Nephron (organoid): Measurements from ENCODE around the gene PFDN1.

Experiments
- H3K27ac Mint-ChIP-seq, 3 experiments: 2 replicates each; pipeline ENCODE4 v1.8.0; 2020; ENCODE audit warnings: mixed read lengths in 3 of 3, mild to moderate bottlenecking in 2 of 3, moderate library complexity in 1 of 3
- H3K27me3 Mint-ChIP-seq: 2 replicates; pipeline ENCODE4 v1.8.0; 2021; ENCODE audit warnings: low read depth, mild to moderate bottlenecking, moderate library complexity, mixed read lengths
- H3K36me3 Mint-ChIP-seq: 2 replicates; pipeline ENCODE4 v1.8.0; 2020; ENCODE audit warnings: low read depth, mixed read lengths
- H3K4me1 Mint-ChIP-seq: 2 replicates; pipeline ENCODE4 v1.8.0; 2020; ENCODE audit warnings: mixed read lengths
- H3K4me3 Mint-ChIP-seq, 3 experiments: 2 replicates each; pipeline ENCODE4 v1.8.0; 2020; ENCODE audit warnings: mild to moderate bottlenecking in 3 of 3, mixed read lengths in 3 of 3, moderate library complexity in 2 of 3
- H3K9me3 Mint-ChIP-seq: 2 replicates; pipeline ENCODE4 v1.8.0; 2020; ENCODE audit warnings: mixed read lengths
- TF ChIP-seq, protein P1 (sequence below), 3 experiments: fragments of 200-600 bp; sonication (generic); IDR thresholded peaks; one replicate each; pipeline ENCODE4 v1.5.0; 2021; ENCODE audit warnings: antibody characterized with exemption in 3 of 3; ENCODE audit not compliant: unreplicated experiment in 3 of 3

PFDN1 gene

DNA sequence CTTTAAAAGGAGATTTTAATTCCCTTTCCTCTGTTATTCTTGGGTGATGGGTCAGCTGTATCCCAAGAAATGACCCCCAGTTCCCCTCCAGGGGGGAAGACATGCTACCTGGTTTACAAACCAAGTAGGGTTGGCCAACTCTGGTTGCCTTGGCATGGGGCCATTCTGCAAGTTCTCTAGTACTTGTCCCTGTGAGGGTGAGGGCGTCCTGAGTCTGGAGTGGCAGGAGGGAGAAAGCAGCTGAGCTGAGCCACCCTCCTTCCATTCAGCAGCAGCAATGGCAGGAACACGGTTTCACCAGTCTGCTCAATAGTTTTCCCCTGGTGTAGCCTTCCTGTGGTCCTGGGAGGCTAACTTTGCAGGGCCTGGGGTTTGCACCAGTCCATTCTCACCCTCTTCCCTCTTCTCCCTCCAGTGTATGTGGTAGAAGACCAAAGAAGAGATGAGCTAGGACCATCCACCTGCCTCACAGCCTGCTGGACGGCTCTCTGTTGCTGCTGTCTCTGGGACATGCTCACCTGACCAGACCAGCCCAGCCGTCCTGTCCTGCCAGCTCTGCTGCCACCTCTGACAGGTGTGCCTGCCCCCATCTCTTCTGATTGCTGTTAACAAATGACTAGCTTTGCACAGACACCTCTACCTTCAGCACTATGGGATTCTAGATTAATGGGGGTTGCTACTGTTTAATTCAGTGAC is 59.9 kb downstream of the PFDN1 start:
- H3K36me3 Mint-ChIP-seq: peaks cover 8% of the 10 kb centered on the region
- H3K4me1 Mint-ChIP-seq: peaks cover 45% of the 10 kb centered on the region
- H3K4me3 Mint-ChIP-seq: no peak overlapping the region
- TF ChIP-seq, protein P1, sequence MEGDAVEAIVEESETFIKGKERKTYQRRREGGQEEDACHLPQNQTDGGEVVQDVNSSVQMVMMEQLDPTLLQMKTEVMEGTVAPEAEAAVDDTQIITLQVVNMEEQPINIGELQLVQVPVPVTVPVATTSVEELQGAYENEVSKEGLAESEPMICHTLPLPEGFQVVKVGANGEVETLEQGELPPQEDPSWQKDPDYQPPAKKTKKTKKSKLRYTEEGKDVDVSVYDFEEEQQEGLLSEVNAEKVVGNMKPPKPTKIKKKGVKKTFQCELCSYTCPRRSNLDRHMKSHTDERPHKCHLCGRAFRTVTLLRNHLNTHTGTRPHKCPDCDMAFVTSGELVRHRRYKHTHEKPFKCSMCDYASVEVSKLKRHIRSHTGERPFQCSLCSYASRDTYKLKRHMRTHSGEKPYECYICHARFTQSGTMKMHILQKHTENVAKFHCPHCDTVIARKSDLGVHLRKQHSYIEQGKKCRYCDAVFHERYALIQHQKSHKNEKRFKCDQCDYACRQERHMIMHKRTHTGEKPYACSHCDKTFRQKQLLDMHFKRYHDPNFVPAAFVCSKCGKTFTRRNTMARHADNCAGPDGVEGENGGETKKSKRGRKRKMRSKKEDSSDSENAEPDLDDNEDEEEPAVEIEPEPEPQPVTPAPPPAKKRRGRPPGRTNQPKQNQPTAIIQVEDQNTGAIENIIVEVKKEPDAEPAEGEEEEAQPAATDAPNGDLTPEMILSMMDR (IDR thresholded peaks at IDR 0.05; ENCODE audit: unreplicated experiment in 3 of 3): no peak
- H3K27ac Mint-ChIP-seq: no peak overlapping the region
- H3K9me3 Mint-ChIP-seq: no peaks in the 10 kb centered on the region
- H3K27me3 Mint-ChIP-seq: peaks cover 3% of the 10 kb centered on the region

DNA sequence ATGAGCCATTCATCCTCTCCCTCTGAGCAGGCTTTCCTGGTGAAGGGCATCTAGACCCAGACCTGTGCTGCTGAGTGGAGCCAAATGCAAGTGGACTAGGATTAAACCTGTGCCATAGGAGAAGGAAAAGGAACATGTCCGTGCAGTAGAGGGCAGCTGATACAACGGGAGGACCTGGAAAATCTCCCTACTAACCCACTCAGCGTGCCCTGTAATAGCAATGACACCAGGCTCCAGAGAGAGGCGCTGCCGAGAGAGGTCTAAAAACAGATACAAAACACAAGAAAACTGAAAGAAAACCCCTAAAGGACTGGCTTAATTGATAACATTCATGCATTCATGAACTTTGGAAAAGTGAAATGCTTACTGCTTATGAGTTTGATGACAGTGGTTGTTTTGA is 60.8 kb downstream of the PFDN1 start:
- H3K4me1 Mint-ChIP-seq: peaks cover 41% of the 10 kb centered on the region
- H3K27ac Mint-ChIP-seq: peak overlapping the region in 2 of 3 experiments; percentile 87 to 95
- H3K4me3 Mint-ChIP-seq: no peak overlapping the region
- TF ChIP-seq, protein P1 (IDR thresholded peaks at IDR 0.05; ENCODE audit: unreplicated experiment in 3 of 3): no peak
- H3K27me3 Mint-ChIP-seq: peaks cover 3% of the 10 kb centered on the region
- peaks cover 8% of the 10 kb centered on the region for H3K36me3 Mint-ChIP-seq
- H3K9me3 Mint-ChIP-seq: no peaks in the 10 kb centered on the region

DNA sequence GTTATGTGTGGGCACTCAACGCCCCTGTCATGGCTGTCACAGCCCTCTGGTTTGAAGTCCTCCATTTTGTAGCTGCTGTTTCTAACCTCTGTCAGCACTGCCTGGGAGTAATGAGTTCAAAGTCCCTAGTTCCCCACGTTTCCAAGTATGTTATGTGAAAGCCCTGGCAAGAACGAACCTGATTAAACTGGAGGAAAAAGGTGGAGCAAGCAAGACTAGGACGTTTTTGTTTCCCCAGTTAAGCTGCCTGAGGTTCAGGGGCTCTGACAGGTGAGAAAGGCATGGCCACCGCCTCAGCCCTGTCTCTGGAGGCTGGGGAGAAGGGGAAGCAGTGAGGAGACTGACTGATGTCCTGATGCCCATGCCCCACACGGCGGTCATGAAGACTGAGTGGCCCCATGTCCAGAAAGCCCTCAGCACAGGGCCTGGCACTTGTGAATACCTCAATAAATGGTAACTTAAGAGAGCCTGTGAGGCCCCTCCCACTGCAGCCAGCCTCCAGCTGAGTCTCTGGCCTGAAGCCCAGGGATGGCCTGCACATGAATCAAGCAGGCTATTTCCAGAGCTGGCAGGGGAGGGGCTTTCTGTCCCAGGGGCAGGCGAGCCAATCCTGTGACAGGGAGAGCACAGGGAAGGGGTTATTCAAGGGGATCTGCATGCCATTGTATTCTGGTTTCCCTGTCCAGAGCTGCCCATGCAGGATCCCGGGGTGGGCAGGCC is 61.8 kb downstream of the PFDN1 start:
- H3K27me3 Mint-ChIP-seq: peaks cover 3% of the 10 kb centered on the region
- H3K27ac Mint-ChIP-seq: peak overlapping the region; percentile 76 to 95 (median 87)
- H3K4me3 Mint-ChIP-seq: no peak overlapping the region
- TF ChIP-seq, protein P1 (IDR thresholded peaks at IDR 0.05; ENCODE audit: unreplicated experiment in 3 of 3): no peak
- peaks cover 8% of the 10 kb centered on the region for H3K36me3 Mint-ChIP-seq
- no peaks in the 10 kb centered on the region for H3K9me3 Mint-ChIP-seq
- H3K4me1 Mint-ChIP-seq: peaks cover 33% of the 10 kb centered on the region

DNA sequence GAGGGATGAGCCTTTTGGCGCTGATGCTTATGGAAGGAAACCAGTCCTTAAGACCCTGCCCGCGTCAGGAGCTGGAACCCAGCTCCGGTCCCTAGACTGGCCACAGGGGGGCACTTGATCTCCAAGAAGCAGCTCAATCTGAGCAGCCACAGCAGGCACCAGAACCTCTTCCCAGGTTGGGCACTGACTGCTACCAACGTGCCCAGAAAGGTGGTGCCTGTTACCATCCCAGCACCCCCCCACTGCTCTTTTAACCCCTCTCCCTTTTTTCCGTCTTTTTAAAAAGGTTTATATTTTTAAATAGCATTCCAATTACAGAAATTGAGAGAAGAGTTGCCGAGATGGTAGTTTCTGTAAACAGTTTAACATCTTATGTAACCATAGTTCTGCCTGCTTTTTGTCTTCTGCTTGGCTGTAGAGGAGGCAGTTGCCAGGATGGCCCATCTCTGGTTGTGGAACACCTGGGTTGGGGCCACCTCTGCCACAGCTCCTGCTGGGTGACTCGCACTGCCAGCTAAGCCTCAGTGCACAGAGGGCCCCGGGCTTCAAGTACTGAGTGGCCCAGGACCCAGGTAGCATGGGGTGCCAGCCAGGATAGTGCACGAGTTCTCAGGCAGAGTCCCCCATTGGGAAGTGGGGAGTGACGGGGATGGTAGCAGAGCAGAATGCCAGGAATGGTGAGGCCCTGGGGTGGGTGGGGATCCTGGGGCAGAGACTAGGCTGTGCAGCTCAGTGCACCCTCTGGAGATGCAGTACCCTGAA is 62.8 kb downstream of the PFDN1 start:
- Mint-ChIP-seq H3K4me1 (peaks cover 26% of the 10 kb centered on the region), H3K4me3 (no peak overlapping the region), H3K36me3 (peaks cover 5% of the 10 kb centered on the region), H3K27me3 (peaks cover 3% of the 10 kb centered on the region), H3K27ac (peak overlapping the region in 2 of 3 experiments; percentile 46 to 70), H3K9me3 (no peaks in the 10 kb centered on the region)
- TF ChIP-seq, protein P1 (IDR thresholded peaks at IDR 0.05; ENCODE audit: unreplicated experiment in 3 of 3): peak; percentile 46 to 69 (median 69)

DNA sequence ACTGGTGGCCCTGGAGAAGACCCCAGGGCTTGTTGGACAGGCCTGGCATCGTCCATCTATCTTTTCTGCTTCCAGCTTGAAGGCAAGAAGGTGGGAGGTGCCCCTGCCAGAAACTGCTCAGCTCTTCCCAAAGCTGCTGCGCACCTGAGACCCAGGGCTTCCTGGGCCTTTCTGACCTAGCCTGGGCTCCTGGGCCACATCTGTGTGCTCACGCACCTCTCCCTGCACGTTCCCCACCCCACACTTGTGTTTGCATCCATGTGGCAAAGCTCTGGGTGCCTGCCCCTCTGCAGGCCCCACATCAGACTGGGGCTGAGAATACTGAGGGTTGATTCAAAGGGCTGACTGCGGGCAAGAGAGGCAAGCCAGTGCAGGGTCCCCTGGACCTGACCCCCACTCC is 63.4 kb downstream of the PFDN1 start:
- peaks cover 19% of the 10 kb centered on the region for H3K4me1 Mint-ChIP-seq
- TF ChIP-seq, protein P1 (IDR thresholded peaks at IDR 0.05; ENCODE audit: unreplicated experiment in 3 of 3): no peak
- peaks cover 3% of the 10 kb centered on the region for H3K27me3 Mint-ChIP-seq
- peaks cover 2% of the 10 kb centered on the region for H3K36me3 Mint-ChIP-seq
- no peak overlapping the region for H3K27ac Mint-ChIP-seq
- H3K9me3 Mint-ChIP-seq: no peaks in the 10 kb centered on the region
- H3K4me3 Mint-ChIP-seq: no peak overlapping the region
